HG02763 (cell line): Measurements from ENCODE around the gene USP2.

Experiments used
- ATAC-seq: cut with Tn5 transposase; IDR thresholded peaks from one replicate; pipeline ENCODE4 v1.9.1; 2021; ENCODE audit warnings: mild to moderate bottlenecking, moderate library complexity; ENCODE audit not compliant: unreplicated experiment

The USP2 gene, protein sequence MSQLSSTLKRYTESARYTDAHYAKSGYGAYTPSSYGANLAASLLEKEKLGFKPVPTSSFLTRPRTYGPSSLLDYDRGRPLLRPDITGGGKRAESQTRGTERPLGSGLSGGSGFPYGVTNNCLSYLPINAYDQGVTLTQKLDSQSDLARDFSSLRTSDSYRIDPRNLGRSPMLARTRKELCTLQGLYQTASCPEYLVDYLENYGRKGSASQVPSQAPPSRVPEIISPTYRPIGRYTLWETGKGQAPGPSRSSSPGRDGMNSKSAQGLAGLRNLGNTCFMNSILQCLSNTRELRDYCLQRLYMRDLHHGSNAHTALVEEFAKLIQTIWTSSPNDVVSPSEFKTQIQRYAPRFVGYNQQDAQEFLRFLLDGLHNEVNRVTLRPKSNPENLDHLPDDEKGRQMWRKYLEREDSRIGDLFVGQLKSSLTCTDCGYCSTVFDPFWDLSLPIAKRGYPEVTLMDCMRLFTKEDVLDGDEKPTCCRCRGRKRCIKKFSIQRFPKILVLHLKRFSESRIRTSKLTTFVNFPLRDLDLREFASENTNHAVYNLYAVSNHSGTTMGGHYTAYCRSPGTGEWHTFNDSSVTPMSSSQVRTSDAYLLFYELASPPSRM

DNA sequence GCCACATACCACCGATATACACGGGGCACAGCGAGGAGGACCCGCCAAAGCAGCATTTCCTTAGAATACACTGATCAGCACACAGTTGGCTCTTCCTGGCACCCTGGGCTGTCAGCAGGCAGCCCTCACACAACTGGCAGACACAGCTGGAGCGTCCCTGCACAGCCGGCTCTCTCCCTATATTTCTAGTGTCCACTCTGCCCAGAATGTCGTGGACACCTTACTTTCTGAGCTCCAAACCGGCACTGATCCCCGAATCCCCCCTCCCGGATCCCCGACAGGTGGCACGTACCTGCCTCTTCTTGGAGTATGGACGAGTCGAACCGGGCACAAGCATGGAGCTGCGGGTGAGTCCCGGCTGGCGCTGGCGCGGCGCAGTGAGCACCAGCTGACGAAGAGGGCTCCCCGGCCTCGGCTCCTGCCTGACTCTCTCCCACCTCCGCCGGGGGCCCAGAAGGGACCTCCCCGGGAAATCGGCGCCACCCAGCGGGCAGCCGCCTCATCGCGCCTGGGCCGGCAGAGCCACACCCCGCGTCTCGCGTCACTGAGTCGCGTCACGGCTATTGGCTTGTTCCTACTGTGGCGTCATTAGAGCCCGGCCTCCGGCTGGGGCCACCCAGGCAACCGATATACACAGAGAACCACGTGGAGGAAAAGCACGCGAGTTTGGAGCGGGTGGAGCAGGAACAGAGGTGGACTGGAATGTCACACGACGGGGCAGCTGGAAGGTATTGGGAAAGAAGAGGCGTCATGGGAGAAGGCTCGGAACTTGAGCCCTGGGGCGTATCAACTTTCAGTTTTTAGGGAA is at the start of gene USP2:
USP2 (minus strand) TSS at position 510 of the 808 bp plus-strand sequence. CDS start 8,210 bp downstream, outside the sequence.
- peak; percentile 94 for ATAC-seq

DNA sequence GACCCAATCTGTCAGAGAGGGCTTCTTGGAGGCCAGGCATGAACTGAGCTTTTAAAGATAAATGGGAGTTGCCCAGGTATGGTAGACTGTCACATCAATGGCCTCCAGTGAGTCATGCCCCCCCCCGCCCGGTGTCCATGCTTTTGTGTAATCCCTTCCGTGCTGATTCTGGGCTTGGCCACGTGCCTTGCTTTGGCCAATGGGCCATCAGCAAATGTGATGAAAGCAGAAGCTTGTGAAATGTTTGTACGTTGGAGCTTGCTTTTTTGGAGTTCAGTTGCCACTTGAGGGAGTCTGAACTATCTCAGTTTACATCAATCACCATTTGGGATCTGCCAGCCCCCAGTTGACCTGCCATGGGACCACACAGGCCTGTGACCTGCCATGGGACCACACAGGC is 45.8 kb upstream of the USP2 start:
- no peak for ATAC-seq

DNA sequence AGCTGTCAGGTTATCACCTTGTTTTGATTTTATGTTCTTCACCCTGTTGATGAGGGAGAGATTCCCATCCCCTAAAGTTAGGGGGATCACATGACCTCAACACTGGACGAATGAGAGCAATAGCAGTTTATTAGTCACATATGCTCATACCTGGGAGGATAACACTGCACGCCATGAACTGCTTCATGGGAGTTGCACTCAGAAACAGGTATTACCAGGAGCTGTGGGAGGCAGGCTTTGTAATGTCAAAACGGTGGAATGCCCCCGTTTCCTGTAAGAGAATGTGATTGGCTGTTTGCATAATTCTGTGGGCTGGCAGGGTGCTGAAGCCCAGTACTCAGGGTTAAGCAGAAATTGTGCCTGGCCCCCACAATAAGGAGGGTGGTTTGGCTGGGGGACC is 44.7 kb upstream of the USP2 start:
- no peak for ATAC-seq

DNA sequence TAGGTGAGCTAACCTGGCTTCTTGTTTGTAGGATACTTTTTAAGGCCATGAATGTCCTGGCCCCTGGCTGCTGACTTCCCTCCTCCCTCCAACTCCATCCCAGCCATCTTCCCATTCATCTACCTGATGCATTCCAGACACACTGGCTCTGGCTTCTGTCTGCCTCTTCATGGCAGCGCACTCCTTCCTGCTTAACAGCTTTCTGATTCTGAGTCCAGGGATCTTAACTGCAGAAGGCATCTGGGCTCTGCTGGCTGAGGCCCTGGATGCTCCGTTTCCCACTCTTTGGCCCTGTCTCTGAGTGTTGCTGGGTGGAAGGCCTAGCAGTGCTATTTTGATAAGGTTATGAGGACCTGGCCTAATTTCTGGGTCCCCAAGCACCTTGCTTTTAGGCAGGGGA is 43.3 kb upstream of the USP2 start:
- no peak for ATAC-seq

DNA sequence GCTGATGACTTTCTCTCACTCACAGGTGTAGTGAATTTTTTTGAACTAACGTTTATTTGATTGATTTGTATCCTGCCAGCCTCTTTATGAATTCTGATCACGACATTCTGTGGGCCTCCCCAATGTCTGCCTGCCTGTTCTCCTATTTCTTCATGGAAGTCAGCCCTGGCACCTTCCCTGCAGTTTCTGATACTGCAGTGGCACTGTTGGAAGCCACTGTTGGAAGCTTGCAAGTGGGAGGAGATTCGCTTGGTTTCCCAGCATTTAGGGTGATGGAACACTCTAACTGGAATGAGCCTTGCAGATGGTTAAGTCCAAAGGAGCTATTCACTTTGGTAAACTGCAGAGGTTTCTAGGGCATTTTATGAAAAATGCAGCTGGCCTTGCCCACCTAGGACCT is 42.8 kb upstream of the USP2 start:
- ATAC-seq = no peak

DNA sequence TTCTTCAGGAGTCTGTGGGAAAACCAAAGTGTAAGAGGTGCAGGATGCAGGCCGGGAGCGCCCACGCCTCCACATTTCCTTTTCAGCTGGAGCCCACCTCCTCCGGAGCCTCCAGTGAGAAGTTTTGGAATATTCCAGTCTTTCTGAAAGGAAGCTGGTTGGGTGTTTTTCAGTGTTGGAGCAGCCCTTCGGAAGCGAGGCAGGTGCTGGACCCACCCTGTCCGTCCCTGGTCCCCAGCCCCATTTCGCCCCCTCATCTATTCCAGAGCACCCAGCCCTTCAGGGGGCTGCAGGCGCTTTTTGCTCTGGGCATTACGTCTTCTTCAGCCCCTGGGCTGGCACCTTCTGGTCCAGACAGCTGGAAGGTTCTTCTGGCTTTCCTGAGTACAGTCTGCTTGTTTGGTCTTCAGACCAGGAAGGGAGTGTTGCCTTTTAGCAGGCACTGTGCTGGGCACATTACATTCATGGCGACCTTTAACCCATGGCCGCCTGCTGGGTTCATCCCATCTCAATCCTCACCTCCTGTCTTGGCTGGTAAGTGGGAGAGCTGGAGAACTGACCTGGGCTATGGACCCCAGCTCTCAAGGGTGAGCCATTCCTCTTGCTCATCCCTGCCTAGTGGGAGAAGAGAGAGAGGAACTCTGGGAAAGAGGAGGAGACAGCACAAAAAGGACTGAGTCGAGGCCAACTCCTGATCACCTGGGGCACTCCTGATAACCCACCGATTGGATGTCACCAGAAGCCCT is 42.2 kb upstream of the USP2 start:
- no peak for ATAC-seq

DNA sequence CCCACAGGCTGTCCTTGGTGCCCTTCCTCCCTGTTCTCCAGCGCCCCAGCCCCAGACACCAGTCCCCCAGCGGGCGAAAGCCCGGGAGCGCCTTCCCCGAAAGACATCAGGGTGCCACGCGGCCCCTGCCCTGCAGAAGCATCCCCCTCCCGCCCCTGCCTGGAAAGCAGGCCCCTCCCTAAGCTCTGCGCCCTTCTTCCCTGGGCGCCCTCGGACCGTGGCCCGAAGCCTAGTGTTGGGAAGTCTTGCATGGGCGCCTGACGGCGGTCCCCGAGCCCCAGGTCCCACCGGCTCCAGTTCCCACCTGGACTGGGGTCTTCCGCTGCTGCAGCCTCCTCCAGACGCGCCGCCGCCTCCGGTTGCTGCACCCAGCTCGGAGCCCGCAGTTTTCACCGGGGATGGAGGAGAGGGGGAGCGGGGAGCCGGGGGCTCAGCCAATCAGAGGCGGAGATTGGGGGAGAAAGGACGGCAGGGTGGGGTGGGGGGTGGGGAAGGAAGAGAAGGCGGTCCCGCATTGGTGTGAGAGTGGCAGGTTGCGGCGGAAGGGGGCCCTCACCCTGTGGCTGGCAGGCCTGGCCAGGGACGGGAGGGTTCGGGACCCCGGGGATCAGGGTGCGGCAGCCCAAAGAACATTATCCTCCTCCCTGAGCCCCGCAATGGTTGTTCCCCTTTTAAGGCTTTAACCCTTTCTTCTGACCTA is 41.5 kb upstream of the USP2 start, which contains the start of gene THY1:
THY1 (minus strand) TSS at position 364 of the 700 bp plus-strand sequence. CDS start 2,267 bp downstream, outside the sequence.
- ATAC-seq = no peak

DNA sequence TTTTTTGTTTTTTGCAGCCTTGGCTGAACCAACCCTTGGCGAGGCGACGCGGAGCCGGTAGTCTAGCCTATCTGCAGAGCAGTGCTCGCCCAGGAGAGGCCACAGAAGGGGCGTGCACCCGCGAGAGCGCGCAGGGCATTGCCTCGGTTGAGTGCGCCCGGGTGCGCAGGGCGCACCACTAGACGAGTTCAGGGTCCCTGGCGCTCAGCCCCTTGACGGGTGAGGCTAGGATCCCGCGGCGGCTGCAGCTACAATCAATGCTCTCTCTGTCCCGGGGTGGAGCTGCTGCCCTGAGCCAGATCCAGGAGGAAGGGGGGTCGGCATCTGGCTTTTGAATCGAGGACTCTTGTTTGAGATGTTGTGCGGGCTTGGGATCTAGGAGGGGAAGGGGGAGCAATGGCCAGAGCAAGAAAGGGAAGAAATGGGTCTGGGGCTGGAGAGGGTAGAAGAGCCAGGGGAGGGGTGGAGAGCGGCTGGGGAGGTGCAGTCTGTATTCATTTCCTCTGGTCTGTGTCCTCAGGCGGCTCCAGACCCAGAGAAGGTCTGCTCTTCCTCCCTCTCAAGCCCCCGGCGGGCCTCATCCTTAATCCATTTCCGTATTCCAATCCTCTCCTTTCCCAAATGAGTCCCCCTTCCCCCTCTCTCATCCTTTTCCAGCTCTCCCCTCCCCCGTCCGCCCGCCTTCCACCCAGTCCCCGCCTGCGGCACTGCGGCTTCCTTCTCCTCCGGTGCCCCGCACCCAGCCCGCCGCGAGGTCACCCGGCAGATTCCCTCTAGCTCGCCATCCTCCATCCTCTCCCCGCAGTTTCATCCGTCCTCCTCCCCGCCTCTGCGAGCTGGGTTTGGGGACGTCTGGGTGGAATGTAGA is 40.7 kb upstream of the USP2 start:
- ATAC-seq = no peak

DNA sequence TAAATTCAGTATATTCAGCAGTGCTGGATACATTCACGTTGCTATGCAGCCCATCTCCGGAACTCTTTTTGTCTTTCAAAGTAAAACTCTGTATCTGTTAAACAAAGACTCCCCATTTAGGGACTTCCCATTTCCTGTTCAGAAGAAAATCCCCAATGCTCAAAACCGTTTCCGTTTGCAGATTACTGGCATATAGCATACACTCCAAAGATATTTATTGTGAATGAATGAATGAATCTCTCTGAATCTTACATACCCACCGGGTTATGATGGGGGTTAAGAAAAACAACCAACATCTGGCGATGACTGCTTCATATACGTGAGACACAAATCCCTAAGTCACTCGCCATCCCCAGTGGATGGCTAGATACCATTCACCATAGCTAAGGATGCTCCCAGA is 39.9 kb upstream of the USP2 start:
- no peak for ATAC-seq

DNA sequence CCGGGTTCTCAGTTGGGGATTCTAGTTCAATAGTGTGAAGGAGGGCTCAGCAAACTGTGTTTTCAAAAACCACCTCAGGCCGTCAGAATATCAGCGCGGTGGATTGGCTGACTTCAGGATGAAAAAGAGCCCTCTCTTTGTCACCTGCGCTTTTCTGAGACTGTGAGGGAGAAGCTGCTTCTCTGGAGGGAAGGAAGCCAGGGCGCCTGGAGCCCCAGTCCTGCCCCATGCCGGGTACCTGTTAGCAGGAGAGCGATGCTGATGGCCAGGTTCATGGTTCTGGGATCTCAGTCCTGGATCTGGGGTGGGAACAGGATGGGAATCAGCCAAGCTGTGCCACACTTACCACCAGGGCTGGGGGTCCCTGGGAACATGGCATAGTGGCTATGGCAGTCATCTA is 39.1 kb upstream of the USP2 start:
- ATAC-seq = no peak

DNA sequence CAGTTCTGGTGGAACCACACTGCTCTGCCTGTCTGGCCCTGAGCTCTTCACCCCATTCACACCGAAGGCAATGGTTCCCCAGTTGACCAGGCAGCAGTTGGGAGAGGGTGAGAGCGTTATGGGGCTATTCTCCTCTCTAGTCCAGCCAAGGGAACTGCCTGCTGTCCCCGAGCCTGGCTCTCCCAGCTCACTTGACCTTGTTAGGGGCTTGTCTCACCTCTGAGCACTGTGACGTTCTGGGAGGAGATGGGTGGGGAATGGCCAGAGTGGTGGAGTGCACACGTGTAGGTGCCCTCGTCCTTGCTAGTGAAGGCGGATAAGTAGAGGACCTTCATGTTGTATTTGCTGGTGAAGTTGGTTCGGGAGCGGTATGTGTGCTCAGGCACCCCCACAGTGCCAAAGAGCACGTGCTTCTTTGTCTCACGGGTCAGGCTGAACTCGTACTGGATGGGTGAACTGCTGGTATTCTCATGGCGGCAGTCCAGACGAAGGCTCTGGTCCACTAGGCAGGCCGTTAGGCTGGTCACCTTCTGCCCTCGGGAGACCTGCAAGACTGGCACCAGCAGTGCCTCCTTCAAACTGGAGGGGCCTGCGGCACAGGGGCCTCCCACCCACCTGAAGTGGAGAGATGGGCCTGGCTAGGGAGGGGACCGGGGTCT is 38.5 kb upstream of the USP2 start:
- no peak for ATAC-seq

DNA sequence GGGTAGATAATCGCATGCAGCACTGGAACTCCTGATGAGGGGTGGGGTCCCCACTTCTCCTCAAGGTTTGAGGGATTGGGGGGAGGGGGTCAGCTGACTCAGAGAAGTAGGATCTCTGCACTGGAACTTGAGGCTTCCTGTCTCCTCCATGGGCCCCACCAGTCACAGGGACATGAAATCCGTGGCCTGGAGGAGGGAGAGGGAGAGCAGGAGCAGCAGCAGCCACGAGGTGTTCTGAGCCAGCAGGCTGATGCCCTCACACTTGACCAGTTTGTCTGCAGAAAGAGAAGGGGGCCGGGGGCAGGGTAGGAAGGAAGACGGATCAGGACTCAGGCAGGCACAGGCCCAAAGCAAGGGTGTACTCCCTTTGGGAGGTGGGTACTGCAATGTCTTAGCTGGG is 37.8 kb upstream of the USP2 start:
- no peak for ATAC-seq

DNA sequence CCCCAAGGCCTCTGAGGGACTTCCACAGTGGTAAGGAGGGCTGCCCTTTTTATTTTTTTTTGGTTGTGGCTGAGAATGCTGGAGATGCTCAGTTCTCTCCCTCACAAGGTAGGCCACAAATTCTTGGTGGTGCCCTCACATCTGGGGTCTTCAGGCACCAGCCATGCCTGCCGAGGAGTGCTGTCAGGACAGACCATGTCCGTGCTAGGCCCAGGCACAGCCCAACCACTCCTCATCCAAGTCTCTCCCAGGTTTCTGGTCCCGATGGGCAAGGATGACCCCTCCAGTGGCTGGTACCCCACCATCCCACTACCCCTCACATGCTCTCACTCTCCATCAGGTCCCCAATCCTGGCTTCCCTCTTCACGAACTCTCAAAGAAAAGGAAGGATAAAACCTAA is 37.3 kb upstream of the USP2 start:
- no peak for ATAC-seq

DNA sequence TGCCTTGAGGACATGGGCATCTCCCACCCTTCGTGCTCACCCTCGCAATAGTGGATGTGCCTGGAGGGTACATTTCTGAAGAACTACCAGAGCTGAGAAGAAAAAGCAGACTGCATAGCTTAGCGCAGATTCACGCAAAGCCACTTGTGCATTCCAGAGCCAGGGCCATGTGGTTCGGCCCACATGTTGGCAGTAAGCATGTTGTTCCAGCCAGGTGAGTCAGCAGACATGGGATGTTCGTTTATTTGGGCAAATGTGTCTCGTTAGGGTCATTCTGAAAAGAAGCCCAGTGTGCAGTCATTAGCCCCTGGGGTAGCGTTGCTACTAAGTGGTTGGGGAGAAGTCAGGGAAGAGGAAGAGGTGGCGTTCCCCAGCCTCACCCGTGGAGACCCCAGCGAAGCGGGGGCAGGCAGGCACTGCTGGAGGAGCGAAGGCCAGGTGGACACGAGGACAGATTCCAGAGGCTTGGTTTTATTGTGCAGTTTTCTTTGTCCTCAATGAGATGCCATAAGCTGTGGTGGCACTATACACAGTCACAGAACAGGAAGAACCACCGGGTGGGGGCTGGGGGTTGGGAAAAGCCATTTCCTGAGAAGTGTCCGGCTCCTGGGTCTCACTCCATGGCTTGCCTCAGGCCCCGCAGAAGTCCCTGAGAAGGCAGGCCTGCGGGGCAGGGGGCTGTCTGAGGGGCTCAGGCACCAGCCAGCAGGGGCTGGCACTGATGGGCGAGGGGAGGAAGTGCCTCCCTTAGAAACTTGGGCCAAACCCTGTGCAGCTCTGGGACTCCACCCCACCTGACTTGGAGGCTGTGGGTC is 36.4 kb upstream of the USP2 start:
- ATAC-seq = no peak

DNA sequence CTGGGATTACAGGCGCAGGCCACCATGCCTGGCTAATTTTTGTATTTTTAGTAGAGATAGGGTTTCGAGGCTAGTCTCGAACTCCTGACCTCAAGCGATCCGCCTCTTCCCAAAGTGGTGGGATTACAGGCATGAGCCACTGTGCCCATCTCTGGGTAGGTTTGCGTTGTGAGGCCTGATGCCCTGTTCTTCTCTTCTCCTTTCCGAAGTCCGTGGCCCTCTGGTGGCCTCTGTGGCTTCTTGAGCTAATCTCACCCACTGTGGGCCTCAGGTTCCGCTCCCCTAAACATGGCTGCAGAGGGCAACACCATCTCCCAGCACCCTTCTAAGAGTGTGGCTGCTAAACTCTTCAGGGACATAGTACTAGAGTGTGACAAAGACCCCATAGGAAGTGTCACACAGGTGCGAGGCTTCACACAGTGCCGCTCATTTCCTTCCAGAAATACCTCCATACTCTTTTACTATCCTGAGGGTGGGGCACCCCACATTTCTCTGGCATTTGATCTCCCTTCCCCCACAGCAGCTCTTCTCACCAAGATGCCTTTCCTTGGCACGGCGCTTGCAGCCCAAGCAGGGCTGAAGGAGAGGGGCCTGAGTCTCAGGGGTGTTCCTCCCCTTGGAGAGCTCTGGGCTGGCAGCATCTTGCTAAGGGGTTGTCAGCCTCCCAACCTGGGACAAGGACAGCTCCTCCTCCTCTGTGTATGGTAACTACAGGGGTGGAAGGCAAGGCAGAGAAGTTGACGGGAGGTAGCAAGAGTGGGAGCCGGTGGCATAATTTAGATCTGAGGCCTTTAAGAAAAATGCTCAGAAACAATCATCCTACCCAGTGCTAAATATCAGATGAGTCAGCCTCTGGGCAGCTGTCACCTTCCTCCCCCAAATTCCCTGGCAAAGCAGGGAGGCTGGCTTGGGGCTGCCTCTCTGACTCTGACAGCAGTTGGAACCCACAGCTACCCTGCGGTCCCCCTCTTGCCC is 35.4 kb upstream of the USP2 start:
- ATAC-seq = no peak

DNA sequence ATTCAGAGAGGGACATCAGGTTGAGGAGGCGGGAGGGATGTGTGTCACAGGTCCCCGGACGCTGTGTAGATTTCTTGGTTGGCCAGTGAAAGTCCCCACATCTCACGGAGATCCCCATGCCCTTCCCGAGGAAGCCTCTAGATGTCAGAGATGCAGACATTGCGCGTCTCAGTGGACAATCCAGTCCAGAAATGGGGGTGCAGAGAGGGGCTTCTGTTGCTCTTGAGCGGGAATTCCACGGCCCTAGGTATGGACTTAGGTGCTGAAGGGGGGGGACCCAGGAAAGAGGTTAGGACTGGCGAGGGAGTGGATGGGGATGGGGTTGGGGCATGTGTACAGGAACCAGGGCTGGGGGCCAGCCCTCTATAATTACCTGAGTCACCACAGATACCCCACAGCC is 34.5 kb upstream of the USP2 start:
- ATAC-seq = no peak

DNA sequence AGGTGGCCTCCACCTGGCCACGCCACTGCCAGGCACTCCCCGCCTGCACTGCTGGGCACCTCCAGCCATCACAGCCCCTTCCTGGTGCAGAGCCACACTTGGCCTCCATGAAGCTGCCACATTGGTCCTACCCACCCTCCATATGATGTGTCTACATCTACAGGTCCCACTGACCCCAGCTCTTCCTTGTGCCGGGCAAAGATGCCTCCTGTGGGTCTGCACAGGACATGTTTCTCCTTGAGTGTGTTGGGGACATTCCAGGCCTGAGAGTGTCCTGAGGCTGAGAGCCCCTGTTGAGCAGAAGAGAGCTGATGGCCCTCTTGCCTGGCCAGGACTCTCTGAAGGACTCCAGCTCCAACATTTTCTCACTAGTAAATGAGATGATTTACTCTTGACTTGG is 34.0 kb upstream of the USP2 start:
- no peak for ATAC-seq
